ENCODE results near the gene CFL2. TPM values are rescaled to one million over a fixed set of nuclear protein-coding genes. Genes with fewer than 3 reads are reported as not detected.

Gene CFL2
- 18.3 and 19.8 TPM in 2 replicates for total RNA-seq

DNA sequence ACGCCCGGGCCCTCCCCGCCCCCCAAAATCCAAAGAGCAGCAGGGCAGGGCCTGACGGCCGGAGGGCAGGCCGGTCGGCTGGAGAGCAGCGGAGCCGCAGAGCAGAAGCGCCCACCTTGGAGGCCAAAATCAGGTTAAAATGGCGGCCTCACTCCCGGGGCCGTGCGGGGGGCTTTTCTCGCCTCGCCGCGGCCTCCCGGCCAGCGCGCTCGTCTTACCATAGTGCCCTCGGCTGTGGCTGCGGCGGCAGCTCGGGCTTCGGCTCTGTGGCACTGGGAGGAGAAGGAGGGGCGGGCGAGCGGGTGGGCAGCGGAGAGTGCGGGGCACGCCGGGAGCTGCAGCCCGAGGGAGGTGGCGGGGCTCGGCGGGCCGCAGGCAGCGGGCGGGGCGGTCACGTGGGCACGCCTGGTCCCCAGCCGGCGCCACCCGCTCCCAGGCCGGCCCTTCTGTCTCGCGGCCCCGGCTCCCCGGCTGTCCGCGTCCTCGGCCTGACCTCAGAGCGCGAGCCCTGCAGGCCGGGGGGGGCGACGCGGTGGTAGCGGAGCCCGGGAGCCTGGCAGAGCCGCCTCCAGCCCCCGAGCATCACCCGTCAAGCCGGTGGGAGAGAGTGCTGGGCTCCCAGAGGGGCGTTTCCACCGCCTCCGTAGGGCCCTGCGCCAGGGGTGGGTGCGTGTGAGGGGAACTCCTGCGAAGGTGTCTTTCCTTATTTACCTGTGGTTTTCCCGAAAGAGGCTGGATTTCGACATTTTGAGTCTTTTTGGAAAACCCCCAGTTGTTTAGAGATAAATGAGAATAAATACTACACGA lies at the start of gene CFL2:
TSS of gene CFL2 (minus strand) at position 274 of the 807 bp plus-strand sequence. CDS start at position 221, 53 bp downstream.

Other genes with a start within 250 kb of the CFL2 start
- gene EAPP, start 174.9 kb downstream of the CFL2 start, total RNA-seq = 36.1 and 41.3 TPM in 2 replicates
- gene SNX6, start 84.4 kb downstream of the CFL2 start, total RNA-seq = 165 and 171 TPM in 2 replicates
- 51.6 and 66.5 TPM in 2 replicates for gene BAZ1A, start 160.8 kb upstream of the CFL2 start, total RNA-seq

All from tracheal epithelial cell (primary cell).